Measurements from ENCODE around the gene ATP2C1.

ATP2C1 gene

DNA sequence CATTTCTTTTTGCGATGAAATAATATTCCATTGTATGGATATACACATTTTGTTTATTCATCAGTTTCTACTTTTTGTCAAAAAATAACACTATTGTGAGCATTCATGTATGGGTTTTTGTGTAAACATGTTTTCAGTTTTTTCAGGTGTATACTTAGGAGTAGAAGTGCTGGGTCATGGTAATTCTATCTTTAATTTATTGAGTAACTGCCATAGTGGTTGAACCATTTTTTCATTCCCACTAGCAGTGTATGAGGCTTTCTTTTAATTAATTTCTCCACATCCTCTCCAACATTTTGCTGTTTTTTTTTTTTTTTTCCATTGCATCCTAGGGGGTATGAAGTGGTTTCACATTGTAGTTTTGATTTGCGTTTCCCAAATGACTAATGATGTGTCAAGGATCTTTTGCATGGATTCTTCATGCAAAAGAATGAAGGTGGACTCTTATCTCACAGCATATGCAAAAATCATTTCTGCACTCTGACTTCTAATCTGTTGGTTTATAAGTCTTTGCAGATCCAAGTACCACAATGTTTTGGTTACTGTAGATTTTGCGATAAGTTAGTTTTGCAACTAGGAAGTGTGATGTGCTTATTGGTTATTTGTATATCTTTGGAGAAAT lies 12.6 kb downstream of the ATP2C1 start:
- TF ChIP-seq, protein P1, sequence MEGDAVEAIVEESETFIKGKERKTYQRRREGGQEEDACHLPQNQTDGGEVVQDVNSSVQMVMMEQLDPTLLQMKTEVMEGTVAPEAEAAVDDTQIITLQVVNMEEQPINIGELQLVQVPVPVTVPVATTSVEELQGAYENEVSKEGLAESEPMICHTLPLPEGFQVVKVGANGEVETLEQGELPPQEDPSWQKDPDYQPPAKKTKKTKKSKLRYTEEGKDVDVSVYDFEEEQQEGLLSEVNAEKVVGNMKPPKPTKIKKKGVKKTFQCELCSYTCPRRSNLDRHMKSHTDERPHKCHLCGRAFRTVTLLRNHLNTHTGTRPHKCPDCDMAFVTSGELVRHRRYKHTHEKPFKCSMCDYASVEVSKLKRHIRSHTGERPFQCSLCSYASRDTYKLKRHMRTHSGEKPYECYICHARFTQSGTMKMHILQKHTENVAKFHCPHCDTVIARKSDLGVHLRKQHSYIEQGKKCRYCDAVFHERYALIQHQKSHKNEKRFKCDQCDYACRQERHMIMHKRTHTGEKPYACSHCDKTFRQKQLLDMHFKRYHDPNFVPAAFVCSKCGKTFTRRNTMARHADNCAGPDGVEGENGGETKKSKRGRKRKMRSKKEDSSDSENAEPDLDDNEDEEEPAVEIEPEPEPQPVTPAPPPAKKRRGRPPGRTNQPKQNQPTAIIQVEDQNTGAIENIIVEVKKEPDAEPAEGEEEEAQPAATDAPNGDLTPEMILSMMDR (IDR thresholded peaks at IDR 0.05): no peak
- no peaks in the 10 kb centered on the region for H3K9me3 ChIP-seq
- no peaks in the 10 kb centered on the region for H3K36me3 ChIP-seq
- H3K27me3 ChIP-seq: no peaks in the 10 kb centered on the region
- peaks cover 15 to 25% of the 10 kb centered on the region in 2 experiments for H3K4me1 ChIP-seq (ENCODE audit: control insufficient read depth in 1 of 2, insufficient read depth in 1 of 2, low read depth in 1 of 2, low read length in 1 of 2)
- H3K4me3 ChIP-seq (ENCODE audit: low read depth in 1 of 2, low read length in 1 of 2): no peak overlapping the region
- H3K27ac ChIP-seq: no peak overlapping the region

DNA sequence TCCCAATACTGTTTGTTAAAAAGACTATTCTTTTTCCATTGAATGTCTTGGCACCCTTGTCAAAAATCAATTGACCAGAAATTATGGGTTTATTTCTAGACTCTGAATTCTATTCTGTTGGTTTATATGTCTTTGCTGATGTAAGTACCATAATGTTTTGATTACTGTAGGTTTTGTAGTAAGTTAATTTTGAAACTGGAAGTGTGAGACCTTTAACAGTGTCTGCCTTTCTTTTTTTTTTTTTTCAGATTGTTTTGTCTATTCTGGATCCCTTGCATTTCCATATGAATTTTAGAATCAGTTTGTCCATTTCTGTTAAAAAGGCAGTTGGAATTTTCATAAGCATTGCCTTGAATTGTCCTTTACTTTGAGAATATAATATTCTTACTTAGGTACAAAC lies 13.6 kb downstream of the ATP2C1 start:
- H3K4me1 ChIP-seq (ENCODE audit: control insufficient read depth in 1 of 2, insufficient read depth in 1 of 2, low read depth in 1 of 2, low read length in 1 of 2): peaks cover 8 to 19% of the 10 kb centered on the region in 2 experiments
- H3K36me3 ChIP-seq: no peaks in the 10 kb centered on the region
- H3K4me3 ChIP-seq (ENCODE audit: low read depth in 1 of 2, low read length in 1 of 2): no peak overlapping the region
- no peaks in the 10 kb centered on the region for H3K9me3 ChIP-seq
- no peak overlapping the region for H3K27ac ChIP-seq
- TF ChIP-seq, protein P1 (IDR thresholded peaks at IDR 0.05): no peak
- no peaks in the 10 kb centered on the region for H3K27me3 ChIP-seq

DNA sequence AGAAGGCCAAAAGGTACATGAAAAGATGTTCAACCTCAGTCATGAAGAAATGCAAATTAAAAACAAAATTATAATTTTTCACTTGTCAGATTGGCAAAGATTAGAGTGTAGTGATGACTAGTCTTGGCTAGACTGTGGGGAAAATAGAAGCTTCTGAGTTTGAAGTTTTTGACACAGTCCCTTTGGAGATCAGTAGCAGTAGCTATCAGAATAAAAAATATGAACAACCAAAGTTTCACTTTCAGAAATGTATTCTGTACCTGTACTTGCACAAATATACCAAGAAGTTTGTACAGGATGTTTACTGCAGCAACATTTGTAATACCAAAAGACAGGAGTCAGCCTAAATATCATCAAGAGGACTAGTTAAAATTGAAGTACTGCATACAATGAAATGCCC lies 14.1 kb downstream of the ATP2C1 start:
- Histone ChIP-seq H3K27ac (no peak overlapping the region), H3K4me3 (ENCODE audit: low read depth in 1 of 2, low read length in 1 of 2) (no peak overlapping the region), H3K4me1 (ENCODE audit: control insufficient read depth in 1 of 2, insufficient read depth in 1 of 2, low read depth in 1 of 2, low read length in 1 of 2) (peaks cover 8 to 19% of the 10 kb centered on the region in 2 experiments), H3K36me3 (no peaks in the 10 kb centered on the region), H3K27me3 (no peaks in the 10 kb centered on the region), H3K9me3 (no peaks in the 10 kb centered on the region)
- TF ChIP-seq, protein P1 (IDR thresholded peaks at IDR 0.05): no peak

DNA sequence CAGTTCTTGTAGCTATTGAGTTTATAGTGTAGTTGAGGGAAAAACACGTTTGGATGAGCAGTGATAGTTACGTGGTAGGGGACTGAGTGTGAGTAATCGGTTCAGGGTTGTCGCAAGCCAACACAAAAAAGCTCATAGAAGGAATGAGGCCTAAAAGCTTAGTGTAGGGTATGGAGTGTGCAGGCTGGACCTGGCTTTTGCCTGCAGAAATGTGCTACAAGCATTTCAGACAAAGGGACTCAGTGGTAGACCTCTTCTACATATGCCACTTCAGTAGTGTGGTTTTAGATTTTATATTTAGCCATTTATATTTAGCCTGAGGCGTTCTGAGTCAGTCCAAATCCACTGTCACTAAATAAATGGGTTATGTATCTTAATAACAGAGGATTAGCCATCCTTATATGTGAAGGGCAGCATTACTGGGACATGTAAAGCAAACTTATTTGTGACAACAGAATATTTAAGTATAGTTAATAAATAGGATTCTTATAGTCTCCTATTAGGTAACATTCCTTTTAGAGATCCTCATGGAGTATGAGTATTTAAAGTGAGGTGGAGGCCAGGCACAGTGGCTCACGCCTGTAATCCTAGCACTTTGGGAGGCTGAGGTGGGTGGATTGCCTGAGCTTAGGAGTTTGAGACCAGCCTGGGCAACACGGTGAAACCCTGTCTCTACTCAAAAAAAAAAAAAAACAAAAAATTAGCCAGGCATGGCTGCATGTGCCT lies 21.8 kb downstream of the ATP2C1 start:
- H3K4me3 ChIP-seq (ENCODE audit: low read depth in 1 of 2, low read length in 1 of 2): no peak overlapping the region
- TF ChIP-seq, protein P1 (IDR thresholded peaks at IDR 0.05): no peak
- no peak overlapping the region for H3K27ac ChIP-seq
- no peaks in the 10 kb centered on the region for H3K36me3 ChIP-seq
- H3K27me3 ChIP-seq: no peaks in the 10 kb centered on the region
- H3K9me3 ChIP-seq: no peaks in the 10 kb centered on the region
- peaks cover 0 to 9% of the 10 kb centered on the region in 2 experiments for H3K4me1 ChIP-seq (ENCODE audit: control insufficient read depth in 1 of 2, insufficient read depth in 1 of 2, low read depth in 1 of 2, low read length in 1 of 2)

DNA sequence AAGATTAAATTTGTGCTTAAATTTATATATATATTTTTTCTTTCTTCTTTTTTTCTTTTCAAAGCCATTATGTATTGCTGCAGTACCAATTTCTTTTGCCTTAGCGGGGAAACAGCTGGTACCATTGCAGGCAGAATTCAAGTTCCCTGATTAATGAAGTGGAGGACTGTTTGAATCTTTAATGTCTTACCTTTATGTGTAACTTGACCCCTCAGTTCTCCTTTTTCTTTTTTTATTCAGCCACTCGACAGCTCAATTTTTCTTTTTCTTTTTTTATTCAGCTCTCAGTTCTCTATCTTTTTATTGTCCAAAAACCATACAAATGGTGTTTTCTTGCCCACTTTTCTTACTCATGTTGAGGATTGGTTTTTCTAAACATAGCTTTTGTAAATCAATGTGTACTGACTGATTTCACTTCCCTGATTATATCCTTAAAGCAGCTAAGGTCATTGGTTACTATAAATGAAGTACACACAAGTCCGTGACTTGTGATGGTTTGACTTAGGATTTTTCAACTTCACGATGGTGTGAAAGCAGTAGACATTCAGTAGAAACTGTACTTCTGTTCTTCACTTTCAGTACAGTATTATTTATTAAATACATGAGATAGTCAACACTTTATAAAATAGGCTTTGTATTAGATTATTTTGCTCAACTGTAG lies 22.8 kb downstream of the ATP2C1 start:
- H3K4me1 ChIP-seq (ENCODE audit: control insufficient read depth in 1 of 2, insufficient read depth in 1 of 2, low read depth in 1 of 2, low read length in 1 of 2): peaks cover 0 to 9% of the 10 kb centered on the region in 2 experiments
- no peak overlapping the region for H3K4me3 ChIP-seq (ENCODE audit: low read depth in 1 of 2, low read length in 1 of 2)
- H3K27me3 ChIP-seq: no peaks in the 10 kb centered on the region
- no peaks in the 10 kb centered on the region for H3K9me3 ChIP-seq
- H3K36me3 ChIP-seq: no peaks in the 10 kb centered on the region
- no peak overlapping the region for H3K27ac ChIP-seq
- TF ChIP-seq, protein P1 (IDR thresholded peaks at IDR 0.05): no peak

Measured in neutrophil (primary cell).